ENCODE results near the gene HLA-DRA.

The HLA-DRA gene

GRCh38 chr6:32439602-32440214 is at the start of gene HLA-DRA:
Gene HLA-DRA, plus strand, starts transcription at chr6:32439887. Its CDS starts 64 bp downstream, at chr6:32439951.
- no peak for DNase-seq (ENCODE audit: low read depth in 2 of 2)

- DNase-seq (ENCODE audit: low read depth in 2 of 2) = no peak
These were observed 48.2 kb upstream of the HLA-DRA start for GRCh38 chr6:32391505-32391904.

- no peak for DNase-seq (ENCODE audit: low read depth in 2 of 2)
These were observed 45.8 kb upstream of the HLA-DRA start for GRCh38 chr6:32393665-32394420.

- DNase-seq (ENCODE audit: low read depth in 2 of 2) = no peak
These were observed 43.7 kb upstream of the HLA-DRA start for GRCh38 chr6:32396028-32396427.

- DNase-seq (ENCODE audit: low read depth in 2 of 2) = no peak
These were observed 42.3 kb upstream of the HLA-DRA start for GRCh38 chr6:32397252-32397920.

- no peak for DNase-seq (ENCODE audit: low read depth in 2 of 2)
These were observed 38.3 kb upstream of the HLA-DRA start for GRCh38 chr6:32401284-32401963.

- DNase-seq (ENCODE audit: low read depth in 2 of 2) = no peak
These were observed 36.9 kb upstream of the HLA-DRA start for GRCh38 chr6:32402812-32403211.

GRCh38 chr6:32405656-32406055 is 34.0 kb upstream of the HLA-DRA start:
- DNase-seq (ENCODE audit: low read depth in 2 of 2) = no peak

GRCh38 chr6:32406197-32406596 is 33.5 kb upstream of the HLA-DRA start:
- no peak for DNase-seq (ENCODE audit: low read depth in 2 of 2)

- DNase-seq (ENCODE audit: low read depth in 2 of 2) = no peak
These were observed 32.8 kb upstream of the HLA-DRA start, which contains the start of gene BTNL2 for GRCh38 chr6:32406857-32407256. Gene BTNL2, minus strand, starts transcription at chr6:32407181. Its CDS starts 58 bp downstream, at chr6:32407123.

- no peak for DNase-seq (ENCODE audit: low read depth in 2 of 2)
These were observed 28.8 kb upstream of the HLA-DRA start for GRCh38 chr6:32410906-32411305.

- DNase-seq (ENCODE audit: low read depth in 2 of 2) = no peak
These were observed 27.9 kb upstream of the HLA-DRA start for GRCh38 chr6:32411566-32412327.

GRCh38 chr6:32413427-32414047 is 26.1 kb upstream of the HLA-DRA start:
- DNase-seq (ENCODE audit: low read depth in 2 of 2) = peak; percentile 74 to 87

GRCh38 chr6:32415521-32416019 is 24.1 kb upstream of the HLA-DRA start:
- peak; percentile 50 to 74 for DNase-seq (ENCODE audit: low read depth in 2 of 2)

- DNase-seq (ENCODE audit: low read depth in 2 of 2) = no peak
These were observed 23.7 kb upstream of the HLA-DRA start for GRCh38 chr6:32416036-32416435.

GRCh38 chr6:32424589-32425300 is 14.9 kb upstream of the HLA-DRA start:
- DNase-seq (ENCODE audit: low read depth in 2 of 2) = no peak

GRCh38 chr6:32426338-32426737 is 13.3 kb upstream of the HLA-DRA start:
- DNase-seq (ENCODE audit: low read depth in 2 of 2) = no peak

GRCh38 chr6:32427218-32427617 is 12.5 kb upstream of the HLA-DRA start:
- DNase-seq (ENCODE audit: low read depth in 2 of 2) = no peak

GRCh38 chr6:32427934-32428474 is 11.7 kb upstream of the HLA-DRA start:
- DNase-seq (ENCODE audit: low read depth in 2 of 2) = no peak

GRCh38 chr6:32430179-32430578 is 9.5 kb upstream of the HLA-DRA start:
- DNase-seq (ENCODE audit: low read depth in 2 of 2) = no peak
